ENCODE data around the gene ANGPT4.

GRCh38 chr20:924639-925038 lies 8.5 kb upstream of the ANGPT4 start:
- TF ChIP-seq, protein P1, sequence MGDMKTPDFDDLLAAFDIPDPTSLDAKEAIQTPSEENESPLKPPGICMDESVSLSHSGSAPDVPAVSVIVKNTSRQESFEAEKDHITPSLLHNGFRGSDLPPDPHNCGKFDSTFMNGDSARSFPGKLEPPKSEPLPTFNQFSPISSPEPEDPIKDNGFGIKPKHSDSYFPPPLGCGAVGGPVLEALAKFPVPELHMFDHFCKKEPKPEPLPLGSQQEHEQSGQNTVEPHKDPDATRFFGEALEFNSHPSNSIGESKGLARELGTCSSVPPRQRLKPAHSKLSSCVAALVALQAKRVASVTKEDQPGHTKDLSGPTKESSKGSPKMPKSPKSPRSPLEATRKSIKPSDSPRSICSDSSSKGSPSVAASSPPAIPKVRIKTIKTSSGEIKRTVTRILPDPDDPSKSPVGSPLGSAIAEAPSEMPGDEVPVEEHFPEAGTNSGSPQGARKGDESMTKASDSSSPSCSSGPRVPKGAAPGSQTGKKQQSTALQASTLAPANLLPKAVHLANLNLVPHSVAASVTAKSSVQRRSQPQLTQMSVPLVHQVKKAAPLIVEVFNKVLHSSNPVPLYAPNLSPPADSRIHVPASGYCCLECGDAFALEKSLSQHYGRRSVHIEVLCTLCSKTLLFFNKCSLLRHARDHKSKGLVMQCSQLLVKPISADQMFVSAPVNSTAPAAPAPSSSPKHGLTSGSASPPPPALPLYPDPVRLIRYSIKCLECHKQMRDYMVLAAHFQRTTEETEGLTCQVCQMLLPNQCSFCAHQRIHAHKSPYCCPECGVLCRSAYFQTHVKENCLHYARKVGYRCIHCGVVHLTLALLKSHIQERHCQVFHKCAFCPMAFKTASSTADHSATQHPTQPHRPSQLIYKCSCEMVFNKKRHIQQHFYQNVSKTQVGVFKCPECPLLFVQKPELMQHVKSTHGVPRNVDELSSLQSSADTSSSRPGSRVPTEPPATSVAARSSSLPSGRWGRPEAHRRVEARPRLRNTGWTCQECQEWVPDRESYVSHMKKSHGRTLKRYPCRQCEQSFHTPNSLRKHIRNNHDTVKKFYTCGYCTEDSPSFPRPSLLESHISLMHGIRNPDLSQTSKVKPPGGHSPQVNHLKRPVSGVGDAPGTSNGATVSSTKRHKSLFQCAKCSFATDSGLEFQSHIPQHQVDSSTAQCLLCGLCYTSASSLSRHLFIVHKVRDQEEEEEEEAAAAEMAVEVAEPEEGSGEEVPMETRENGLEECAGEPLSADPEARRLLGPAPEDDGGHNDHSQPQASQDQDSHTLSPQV (IDR thresholded peaks at IDR 0.05): no peak
- TF ChIP-seq EZH2 (IDR thresholded peaks at IDR 0.05; ENCODE audit: borderline replicate concordance, control insufficient read depth, low read depth, low read length) (no peak), POLR2AphosphoS2 (IDR thresholded peaks at IDR 0.05; ENCODE audit: low read depth, low read length) (no peak)
